HG02763 (cell line): ENCODE measurements around the gene GPHA2.

Experiments used
- ATAC-seq: cut with Tn5 transposase; IDR thresholded peaks from one replicate; pipeline ENCODE4 v1.9.1; 2021; ENCODE audit warnings: mild to moderate bottlenecking, moderate library complexity; ENCODE audit not compliant: unreplicated experiment

Gene GPHA2

GRCh38 chr11:64931290-64931689, 4.4 kb downstream of the GPHA2 start:
- ATAC-seq = no peak

- no peak for ATAC-seq
These were observed 5.4 kb downstream of the GPHA2 start for GRCh38 chr11:64930340-64930739.

- ATAC-seq = no peak
These were observed 6.1 kb downstream of the GPHA2 start for GRCh38 chr11:64929625-64930024.

GRCh38 chr11:64928957-64929356, 6.7 kb downstream of the GPHA2 start:
- ATAC-seq = no peak

GRCh38 chr11:64926689-64927088, 9.0 kb downstream of the GPHA2 start:
- ATAC-seq = no peak

- no peak for ATAC-seq
These were observed 9.9 kb downstream of the GPHA2 start for GRCh38 chr11:64925536-64926436.

- ATAC-seq = no peak
These were observed 10.8 kb downstream of the GPHA2 start for GRCh38 chr11:64924910-64925284.

GRCh38 chr11:64923944-64924909, 11.5 kb downstream of the GPHA2 start, which contains the start of gene PPP2R5B:
Gene PPP2R5B, plus strand, starts transcription at chr11:64924689. Its CDS starts 1,046 bp downstream, at chr11:64925735.
- peak; percentile 76 for ATAC-seq

- no peak for ATAC-seq
These were observed 12.5 kb downstream of the GPHA2 start for GRCh38 chr11:64923151-64923661.

- ATAC-seq = no peak
These were observed 14.3 kb downstream of the GPHA2 start for GRCh38 chr11:64921384-64921783.

- ATAC-seq = no peak
These were observed 15.6 kb downstream of the GPHA2 start for GRCh38 chr11:64920124-64920523.

- ATAC-seq = no peak
These were observed 16.1 kb downstream of the GPHA2 start for GRCh38 chr11:64919627-64920026.

GRCh38 chr11:64918017-64918416, 17.7 kb downstream of the GPHA2 start:
- ATAC-seq = no peak

- ATAC-seq = no peak
These were observed 18.1 kb downstream of the GPHA2 start for GRCh38 chr11:64917663-64917995.

- ATAC-seq = peak; percentile 92
These were observed 18.7 kb downstream of the GPHA2 start, which contains the start of gene ATG2A for GRCh38 chr11:64916775-64917662. Gene ATG2A, minus strand, starts transcription at chr11:64917209. Its CDS starts 74 bp downstream, at chr11:64917135.

- no peak for ATAC-seq
These were observed 19.5 kb downstream of the GPHA2 start for GRCh38 chr11:64916040-64916774.

- ATAC-seq = no peak
These were observed 20.3 kb downstream of the GPHA2 start for GRCh38 chr11:64915376-64915887.

- ATAC-seq = no peak
These were observed 21.6 kb downstream of the GPHA2 start for GRCh38 chr11:64914123-64914522.

GRCh38 chr11:64913171-64913727, 22.4 kb downstream of the GPHA2 start:
- ATAC-seq = no peak
